ENCODE results near the gene SGPP2. TPM values are rescaled to one million over a fixed set of nuclear protein-coding genes. Genes with fewer than 3 reads are reported as not detected.

Gene SGPP2
- total and polyA plus RNA-seq, 2 experiments from 2014 or later: 0.08 TPM; not detected in 1

- Histone ChIP-seq H2AFZ (no peak overlapping the region), H3K4me1 (ENCODE audit: insufficient read depth) (no peaks in the 10 kb centered on the region), H3K27ac (ENCODE audit: low read depth) (no peak overlapping the region), H3K4me3 (no peak overlapping the region), H3K36me3 (ENCODE audit: insufficient read depth) (no peaks in the 10 kb centered on the region), H3K9me2 (ENCODE audit: insufficient read depth) (no peaks in the 10 kb centered on the region), H4K20me1 (replicated peaks; ENCODE audit: insufficient read depth) (peaks cover 6% of the 10 kb centered on the region; the same call in 1 of the 2 replicates), H3K79me2 (replicated peaks; ENCODE audit: insufficient read depth) (no peaks in the 10 kb centered on the region), H3K27me3 (ENCODE audit: insufficient read depth) (no peaks in the 10 kb centered on the region), H3F3A (replicated peaks; ENCODE audit: low read depth) (no peaks in the 10 kb centered on the region), H3K4me2 (no peak overlapping the region)
- H3K4me1 Mint-ChIP-seq: peaks cover 17% of the 10 kb centered on the region; the same call in 2 of the 3 replicates
- H3K9me3 Mint-ChIP-seq: no peaks in the 10 kb centered on the region
- no peak overlapping the region for H3K27ac Mint-ChIP-seq
- peaks cover 16% of the 10 kb centered on the region; the same call in 2 of the 3 replicates for H3K36me3 Mint-ChIP-seq (ENCODE audit: low read depth)
- TF ChIP-seq ZNF331 (CRISPR knock-in tag; IDR thresholded peaks at IDR 0.05; ENCODE audit: low read depth): no peak
- TF ChIP-seq EZH2phosphoT487 (IDR thresholded peaks at IDR 0.05; ENCODE audit: unreplicated experiment): no peak
- no peak for TF ChIP-seq POLR2AphosphoS5 (IDR thresholded peaks at IDR 0.05; ENCODE audit: low read depth)
- TF ChIP-seq ZNF114 (CRISPR knock-in tag; IDR thresholded peaks at IDR 0.05): no peak
- TF ChIP-seq ETS1 (IDR thresholded peaks at IDR 0.05): no peak
- TF ChIP-seq CREB1 (CRISPR knock-in tag; IDR thresholded peaks at IDR 0.05; ENCODE audit: low read depth): no peak
- no peak for TF ChIP-seq REST (IDR thresholded peaks at IDR 0.05; ENCODE audit: unreplicated experiment)
- TF ChIP-seq STAT1 (IDR thresholded peaks at IDR 0.05; ENCODE audit: unreplicated experiment): no peak
- no peak for TF ChIP-seq NANOG (IDR thresholded peaks at IDR 0.05; ENCODE audit: borderline replicate concordance)
- no peak for TF ChIP-seq CTCF (conservative IDR thresholded peaks at IDR 0.05; ENCODE audit: low read depth in 2 of 2)
- TF ChIP-seq JUNB (IDR thresholded peaks at IDR 0.05; ENCODE audit: unreplicated experiment): no peak
- no peak for TF ChIP-seq ZNF462 (CRISPR knock-in tag; IDR thresholded peaks at IDR 0.05)
- no peak for TF ChIP-seq EZH2 (IDR thresholded peaks at IDR 0.05; ENCODE audit: low read depth, unreplicated experiment)
- H3K27me3 Mint-ChIP-seq (ENCODE audit: insufficient read depth, low read depth, poor library complexity): no peaks in the 10 kb centered on the region
- peak; percentile 32 for DNase-seq (ENCODE audit: low spot score)
- no peak overlapping the region for H3K4me3 Mint-ChIP-seq
- ATAC-seq: peak; percentile 53
Observed at GRCh38 chr2:222568865-222569264, 144.5 kb downstream of the SGPP2 start.
